Choroid plexus epithelial cell (primary cell): ENCODE measurements around the gene PDZK1.
"Not testable (repeated sequence)": the region's sequence is repeated elsewhere in the genome, so short reads cannot be mapped to it uniquely, and the experiment has no call there.

Experiments used
- DNase-seq: peaks from one replicate; pipeline ENCODE4 v3.0.0-alpha.2; 2010; ENCODE audit warnings: low read depth
- H3K4me3 ChIP-seq: 2 replicates; pipeline ENCODE4 v1.5.1; 2011; ENCODE audit warnings: low read depth, mild to moderate bottlenecking, control low read depth, low read length, moderate library complexity
- TF ChIP-seq, protein P1 (sequence below): conservative IDR thresholded peaks from 2 replicates; pipeline ENCODE4 v1.5.1; 2011; ENCODE audit warnings: low read depth, mild to moderate bottlenecking, control low read depth, inconsistent platforms, low read length, moderate library complexity

Gene PDZK1

DNA sequence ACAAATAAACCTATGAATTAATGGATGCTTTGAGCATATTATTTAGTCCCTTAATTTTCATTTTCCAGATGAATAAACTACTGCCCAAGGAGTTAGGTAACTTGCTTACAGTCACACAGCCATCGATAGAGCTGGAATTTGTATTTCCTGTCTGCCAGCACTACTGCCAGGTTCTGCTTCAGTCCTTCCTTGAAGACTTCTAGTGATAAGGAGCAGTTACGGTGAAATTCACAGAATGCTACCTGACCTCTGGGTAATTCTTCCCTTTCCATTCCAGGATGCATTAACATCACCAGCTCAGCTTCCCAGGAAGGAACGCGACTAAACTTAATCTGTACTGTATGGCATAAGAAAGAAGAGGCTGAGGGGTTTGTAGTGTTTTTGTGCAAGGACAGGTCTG, 23.3 kb upstream of the PDZK1 start:
- H3K4me3 ChIP-seq: no peak overlapping the region
- TF ChIP-seq, protein P1, sequence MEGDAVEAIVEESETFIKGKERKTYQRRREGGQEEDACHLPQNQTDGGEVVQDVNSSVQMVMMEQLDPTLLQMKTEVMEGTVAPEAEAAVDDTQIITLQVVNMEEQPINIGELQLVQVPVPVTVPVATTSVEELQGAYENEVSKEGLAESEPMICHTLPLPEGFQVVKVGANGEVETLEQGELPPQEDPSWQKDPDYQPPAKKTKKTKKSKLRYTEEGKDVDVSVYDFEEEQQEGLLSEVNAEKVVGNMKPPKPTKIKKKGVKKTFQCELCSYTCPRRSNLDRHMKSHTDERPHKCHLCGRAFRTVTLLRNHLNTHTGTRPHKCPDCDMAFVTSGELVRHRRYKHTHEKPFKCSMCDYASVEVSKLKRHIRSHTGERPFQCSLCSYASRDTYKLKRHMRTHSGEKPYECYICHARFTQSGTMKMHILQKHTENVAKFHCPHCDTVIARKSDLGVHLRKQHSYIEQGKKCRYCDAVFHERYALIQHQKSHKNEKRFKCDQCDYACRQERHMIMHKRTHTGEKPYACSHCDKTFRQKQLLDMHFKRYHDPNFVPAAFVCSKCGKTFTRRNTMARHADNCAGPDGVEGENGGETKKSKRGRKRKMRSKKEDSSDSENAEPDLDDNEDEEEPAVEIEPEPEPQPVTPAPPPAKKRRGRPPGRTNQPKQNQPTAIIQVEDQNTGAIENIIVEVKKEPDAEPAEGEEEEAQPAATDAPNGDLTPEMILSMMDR: no peak
- DNase-seq: no peak

- no peak for DNase-seq
- H3K4me3 ChIP-seq: no peak overlapping the region
- TF ChIP-seq, protein P1: no peak
These were observed 22.7 kb upstream of the PDZK1 start for GRCh38 chr1:145729666-145730436.

GRCh38 chr1:145729196-145729595, 22.0 kb upstream of the PDZK1 start:
- TF ChIP-seq, protein P1: no peak
- no peak for DNase-seq
- H3K4me3 ChIP-seq: no peak overlapping the region

DNA sequence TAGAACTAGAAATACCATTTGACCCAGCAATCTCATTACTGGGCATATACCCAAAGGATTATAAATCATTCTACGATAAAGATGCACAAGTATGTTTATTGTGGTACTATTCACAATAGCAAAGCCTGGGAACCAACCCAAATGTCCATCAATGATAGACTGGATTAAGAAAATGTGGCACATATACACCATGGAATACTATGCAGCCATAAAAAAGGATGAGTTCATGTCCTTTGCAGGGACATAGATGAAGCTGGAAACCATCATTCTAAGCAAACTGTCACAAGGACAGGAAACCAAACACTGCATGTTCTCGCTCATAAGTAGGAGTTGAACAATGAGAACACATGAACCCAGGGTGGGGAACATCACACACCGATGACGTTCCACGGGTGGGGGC, 19.0 kb upstream of the PDZK1 start:
- not testable (repeated sequence) for DNase-seq, H3K4me3 ChIP-seq

GRCh38 chr1:145720878-145721671, 13.9 kb upstream of the PDZK1 start:
- peak; percentile 52 for DNase-seq
- TF ChIP-seq, protein P1: peak; percentile 83
- H3K4me3 ChIP-seq: peak overlapping the region; percentile 50

DNA sequence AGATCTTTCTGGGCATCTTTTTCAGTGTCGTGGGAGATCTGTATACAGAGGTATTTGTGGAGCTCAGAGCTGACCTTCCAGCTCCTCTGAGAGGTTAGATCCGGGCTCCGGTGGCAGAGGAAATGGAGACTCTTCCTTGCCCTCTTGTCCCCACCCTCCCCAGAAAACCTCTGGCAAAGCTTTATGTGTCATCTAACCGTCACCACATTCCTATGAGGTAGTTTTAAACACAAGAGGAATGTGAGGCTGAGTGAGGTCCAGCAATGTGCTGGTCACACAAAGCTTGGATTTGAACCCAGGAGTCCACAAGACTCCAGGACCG, 13.3 kb upstream of the PDZK1 start:
- no peak overlapping the region for H3K4me3 ChIP-seq
- DNase-seq: peak; percentile 69

GRCh38 chr1:145719230-145720079, 12.3 kb upstream of the PDZK1 start, which contains the start of gene CD160:
TSS of gene CD160 (plus strand) at chr1:145719499. CDS start at chr1:145728328, 8,829 bp downstream.
- no peak for DNase-seq
- no peak within 1 kb of the TSS for H3K4me3 ChIP-seq
- TF ChIP-seq, protein P1: no peak

More for the DNA sequence above, 13.3 kb upstream of the PDZK1 start:
- TF ChIP-seq, protein P1: no peak

DNA sequence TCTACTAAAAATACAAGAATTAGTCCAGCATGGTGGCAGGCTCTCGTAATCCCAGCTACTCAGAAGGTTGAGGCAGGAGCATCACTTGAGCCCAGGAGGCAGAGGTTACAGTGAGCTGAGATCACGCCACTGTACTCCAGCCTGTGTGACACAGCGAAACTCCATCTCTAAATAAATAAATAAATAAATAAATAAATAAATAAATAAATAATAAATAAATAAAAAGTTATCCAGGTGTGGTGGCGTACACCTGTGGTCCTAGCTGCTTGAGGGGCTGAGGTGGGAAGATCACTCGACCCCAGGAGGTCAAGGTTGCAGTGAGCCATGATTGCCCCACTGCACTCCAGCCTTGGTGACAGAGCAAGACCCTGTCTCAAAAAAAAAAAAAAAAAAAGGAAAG, 11.3 kb upstream of the PDZK1 start:
- not testable (repeated sequence) for DNase-seq, H3K4me3 ChIP-seq
